Ramos (cell line): ENCODE results near the gene MGAT5B.
"Not testable (repeated sequence)": the region's sequence is repeated elsewhere in the genome, so short reads cannot be mapped to it uniquely, and the experiment has no call there.

Source experiments
- in situ Hi-C: fragments of 300-500 bp; cut with MboI; formaldehyde crosslinking; loops from one replicate; pipeline ENCODE4 v1.14.3; 2022; ENCODE audit warnings: low sequenced_read_pairs; ENCODE audit not compliant: unreplicated experiment

The MGAT5B gene

GRCh38 chr17:76847031-76847430, 21.2 kb upstream of the MGAT5B start:
- in situ Hi-C loops, result no loop called here

- in situ Hi-C loops, result no loop called here
Measured at GRCh38 chr17:76848670-76849069, 19.5 kb upstream of the MGAT5B start.

- in situ Hi-C loops, result not testable (repeated sequence)
Measured at GRCh38 chr17:76849160-76849559, 19.0 kb upstream of the MGAT5B start.

- in situ Hi-C loops, result no loop called here
Measured at GRCh38 chr17:76852843-76853242, 15.4 kb upstream of the MGAT5B start.

GRCh38 chr17:76855105-76855504, 13.1 kb upstream of the MGAT5B start:
- in situ Hi-C loops, result no loop called here

GRCh38 chr17:76862079-76862478, 6.1 kb upstream of the MGAT5B start:
- in situ Hi-C loops, result no loop called here

- in situ Hi-C loops, result no loop called here
Measured at GRCh38 chr17:76862494-76862893, 5.7 kb upstream of the MGAT5B start.

GRCh38 chr17:76864024-76864423, 4.2 kb upstream of the MGAT5B start:
- in situ Hi-C loops, result no loop called here

- in situ Hi-C loops, result loop anchor here (5.0 kb wide), 1 partner anchor 192 kb away; no protein-coding TSS in a partner anchor
Measured at GRCh38 chr17:76865174-76865573, 3.0 kb upstream of the MGAT5B start.

- in situ Hi-C loops, result loop anchor here (5.0 kb wide), 1 partner anchor 191 kb away; no protein-coding TSS in a partner anchor
Measured at GRCh38 chr17:76866203-76866602, 2.0 kb upstream of the MGAT5B start.

GRCh38 chr17:76866774-76867577, 1.2 kb upstream of the MGAT5B start:
- in situ Hi-C loops, result loop anchor here (5.0 kb wide), 1 partner anchor 190 kb away; no protein-coding TSS in a partner anchor

GRCh38 chr17:76867578-76868175, 527 bp upstream of the MGAT5B start:
- in situ Hi-C loops, result loop anchor here (5.0 kb wide), 1 partner anchor 190 kb away; no protein-coding TSS in a partner anchor

- in situ Hi-C loops, result loop anchor here (5.0 kb wide), 1 partner anchor 188 kb away; no protein-coding TSS in a partner anchor
Measured at GRCh38 chr17:76868669-76869495, 678 bp downstream of the MGAT5B start.

GRCh38 chr17:76869496-76870376, 1.5 kb downstream of the MGAT5B start:
- in situ Hi-C loops, result loop anchor here (5.0 kb wide), 1 partner anchor 188 kb away; no protein-coding TSS in a partner anchor

- in situ Hi-C loops, result no loop called here
Measured at GRCh38 chr17:76870377-76870714, 2.1 kb downstream of the MGAT5B start.

- in situ Hi-C loops, result no loop called here
Measured at GRCh38 chr17:76871668-76872067, 3.5 kb downstream of the MGAT5B start.

- in situ Hi-C loops, result no loop called here
Measured at GRCh38 chr17:76872221-76872873, 4.1 kb downstream of the MGAT5B start.

GRCh38 chr17:76872874-76873221, 4.6 kb downstream of the MGAT5B start:
- in situ Hi-C loops, result no loop called here

GRCh38 chr17:76873856-76874255, 5.7 kb downstream of the MGAT5B start:
- in situ Hi-C loops, result no loop called here
